OCI-M2 (cell line): ENCODE data around the gene TTLL10.
"Not testable (repeated sequence)": the region's sequence is repeated elsewhere in the genome, so short reads cannot be mapped to it uniquely, and the experiment has no call there.

ENCODE experiments used
- DNase-seq: peaks from one replicate; lab custom pipeline; 2025; ENCODE audit not compliant: unreplicated experiment; lab: John Stamatoyannopoulos, UW

Gene TTLL10

DNA sequence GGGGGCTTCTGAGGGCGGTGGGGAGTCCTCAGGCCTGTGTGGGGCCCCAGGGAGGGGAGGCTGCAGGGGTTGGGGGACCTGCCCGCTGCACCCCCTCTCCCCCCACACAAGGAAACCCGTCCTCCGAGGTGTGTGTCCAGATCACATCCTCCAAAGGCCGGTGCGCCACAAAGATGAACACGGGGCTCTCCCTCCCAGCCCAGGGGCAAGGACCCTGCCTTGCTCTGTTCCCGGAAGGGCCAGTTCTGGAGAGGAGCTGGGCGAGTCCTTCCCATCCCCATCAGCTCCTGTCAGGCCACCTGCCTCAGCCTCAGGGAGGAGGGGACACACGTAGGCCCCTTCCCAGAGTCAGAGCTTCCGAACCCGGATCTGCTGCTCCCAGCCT is 2.5 kb upstream of the TTLL10 start:
- DNase-seq, result no peak

DNA sequence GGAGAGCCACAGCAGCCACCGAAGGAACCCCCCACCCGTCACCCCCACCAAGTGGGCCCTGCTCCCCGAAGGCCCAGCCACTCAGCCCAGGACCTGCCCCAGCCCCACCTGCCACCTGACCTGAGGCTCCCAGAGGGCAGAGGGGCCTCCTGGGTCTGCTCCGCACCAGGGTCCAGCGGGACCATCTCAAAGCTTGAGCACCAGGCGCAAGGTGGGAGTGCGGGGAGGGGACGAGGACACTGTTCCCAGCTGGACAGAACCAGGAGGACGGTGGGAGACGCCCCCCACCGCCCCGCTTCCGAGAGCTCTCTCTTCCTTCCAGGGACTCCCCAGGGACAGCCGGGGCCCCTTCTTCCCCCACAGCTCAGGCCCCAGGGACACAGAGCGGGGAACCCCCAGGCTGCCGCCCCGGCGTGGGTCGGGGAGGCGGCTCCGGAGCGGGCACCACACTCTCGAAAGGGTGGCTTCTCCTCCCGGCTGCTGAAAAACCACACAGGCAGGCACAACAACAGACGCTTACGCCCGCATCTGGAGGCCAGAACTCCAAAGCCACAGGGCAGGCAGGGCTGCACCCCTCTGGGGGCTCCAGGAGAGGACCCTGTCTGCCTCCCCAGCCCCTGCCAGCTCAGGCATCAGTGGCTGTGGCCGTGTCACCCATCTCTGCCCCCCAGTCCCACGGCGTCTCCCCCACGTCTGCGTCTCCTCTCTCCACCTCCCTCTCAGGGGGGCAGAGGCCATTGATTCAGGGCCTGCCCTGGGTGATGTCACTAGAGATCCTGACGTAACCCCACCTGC is 1.9 kb upstream of the TTLL10 start:
- no peak for DNase-seq

DNA sequence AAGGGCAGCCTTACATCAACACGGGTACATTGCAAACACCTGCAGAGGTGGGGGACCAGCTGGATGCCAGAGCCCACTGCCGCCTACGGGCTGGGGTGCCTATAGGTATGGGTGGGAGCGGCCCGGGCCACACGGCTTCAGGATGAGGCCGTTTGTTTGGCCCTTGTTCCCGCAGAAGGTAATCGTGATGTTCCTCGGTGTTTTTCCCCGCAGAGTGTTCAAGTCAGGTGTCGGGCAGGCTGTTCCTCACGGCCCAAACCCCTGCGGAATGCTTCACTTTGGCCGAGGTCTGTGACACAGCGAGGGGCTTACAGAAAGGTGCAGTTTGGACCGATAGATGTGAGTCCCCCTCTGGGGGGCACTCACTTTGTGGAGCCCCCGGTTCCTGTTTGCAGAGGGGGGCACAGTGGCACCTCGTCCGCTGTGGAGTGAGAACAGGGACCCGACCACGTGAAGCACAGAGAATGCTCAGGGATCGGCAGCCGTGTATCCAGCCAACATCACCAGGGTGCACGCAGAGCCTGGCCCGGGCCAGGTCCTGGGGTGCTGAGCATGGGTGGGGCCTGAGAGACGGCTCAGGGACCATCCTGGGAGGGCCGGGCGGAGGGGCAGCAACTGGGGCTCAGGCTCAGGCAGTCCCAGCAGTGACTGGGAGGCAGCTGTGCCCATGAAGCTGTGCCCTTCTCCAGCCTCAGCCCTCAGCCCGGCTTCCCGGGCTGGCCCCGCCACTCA is 453 bp upstream of the TTLL10 start:
- DNase-seq, result no peak

DNA sequence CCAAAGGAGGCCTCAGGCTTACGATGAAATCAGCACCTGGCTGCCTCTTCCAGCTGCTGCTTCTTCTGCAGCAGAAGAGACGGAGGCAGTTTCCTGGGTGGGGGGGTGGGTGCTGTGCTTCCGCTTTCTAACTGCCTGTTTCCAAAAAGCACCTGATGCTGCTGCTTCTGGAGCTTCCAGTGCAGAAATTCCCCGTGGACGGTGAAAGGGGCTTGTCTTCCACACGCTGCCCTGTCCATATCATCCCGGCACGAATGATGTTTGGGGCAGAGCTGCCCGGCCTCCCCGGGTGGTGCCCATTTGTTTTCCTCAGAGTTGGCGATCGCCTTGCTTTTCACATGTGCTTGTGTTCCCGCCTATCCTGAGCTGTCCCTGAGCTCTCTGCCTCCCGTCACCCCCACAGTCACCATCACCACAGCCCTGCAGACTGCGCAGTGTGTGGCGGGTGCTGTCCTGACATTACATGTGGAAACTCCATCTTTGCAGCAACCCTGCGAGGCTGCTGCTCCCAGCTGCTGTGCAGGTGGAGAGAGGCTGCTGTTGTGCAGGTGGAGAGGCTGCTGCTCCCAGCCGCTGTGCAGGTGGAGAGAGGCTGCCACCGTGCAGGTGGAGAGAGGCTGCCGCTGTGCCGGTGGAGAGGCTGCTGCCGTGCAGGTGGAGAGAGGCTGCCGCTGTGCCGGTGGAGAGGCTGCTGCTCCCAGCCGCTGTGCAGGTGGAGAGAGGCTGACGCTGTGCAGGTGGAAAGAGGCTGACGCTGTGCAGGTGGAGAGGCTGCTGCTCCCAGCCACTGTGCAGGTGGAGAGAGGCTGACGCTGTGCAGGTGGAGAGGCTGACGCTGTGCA is 1.8 kb downstream of the TTLL10 start:
- DNase-seq, result no peak

DNA sequence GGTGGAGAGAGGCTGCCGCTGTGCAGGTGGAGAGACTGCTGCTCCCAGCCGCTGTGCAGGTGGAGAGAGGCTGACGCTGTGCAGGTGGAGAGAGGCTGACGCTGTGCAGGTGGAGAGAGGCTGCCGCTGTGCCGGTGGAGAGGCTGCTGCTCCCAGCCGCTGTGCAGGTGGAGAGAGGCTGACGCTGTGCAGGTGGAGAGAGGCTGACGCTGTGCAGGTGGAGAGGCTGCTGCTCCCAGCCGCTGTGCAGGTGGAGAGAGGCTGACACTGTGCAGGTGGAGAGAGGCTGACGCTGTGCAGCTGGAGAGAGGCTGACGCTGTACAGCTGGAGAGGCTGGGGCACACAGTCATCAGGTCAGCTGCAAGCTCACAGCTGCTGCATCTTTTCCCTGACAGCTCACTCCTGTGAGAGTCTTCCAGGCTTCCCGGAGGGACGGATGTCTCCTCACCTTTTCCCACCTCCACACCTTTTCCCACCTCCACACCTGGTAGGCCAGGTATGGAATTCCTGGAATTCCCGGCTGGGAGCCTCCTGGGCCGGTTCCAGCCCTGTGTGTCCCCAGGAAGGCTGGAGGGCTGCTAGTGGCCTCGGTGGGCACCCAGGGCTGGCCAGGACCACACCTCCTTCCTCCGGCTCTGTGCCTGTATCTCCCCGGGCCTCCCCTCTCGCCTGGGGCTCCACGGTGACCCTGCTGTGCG is 2.5 kb downstream of the TTLL10 start:
- DNase-seq, result not testable (repeated sequence)

DNA sequence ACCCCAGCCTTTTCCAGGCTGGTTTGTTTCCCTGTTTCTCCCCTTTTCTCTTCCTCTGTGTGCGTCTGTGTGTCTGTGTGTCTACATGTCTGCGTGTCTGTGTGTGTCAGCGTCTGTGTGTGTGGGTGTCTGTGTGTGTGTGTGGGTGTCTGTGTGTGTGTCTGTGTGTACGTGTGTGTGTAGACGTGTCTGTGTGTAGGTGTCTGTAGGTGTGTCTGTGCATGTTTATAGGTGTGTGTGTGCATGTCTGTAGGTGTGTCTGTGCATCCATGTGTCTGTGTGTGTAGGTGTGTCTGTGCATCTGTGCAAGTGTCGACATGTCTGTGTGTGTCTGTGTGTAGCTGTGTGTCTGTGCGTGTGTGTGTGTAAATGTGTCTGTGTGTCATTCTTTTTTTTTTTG is 3.3 kb downstream of the TTLL10 start:
- DNase-seq, result no peak

DNA sequence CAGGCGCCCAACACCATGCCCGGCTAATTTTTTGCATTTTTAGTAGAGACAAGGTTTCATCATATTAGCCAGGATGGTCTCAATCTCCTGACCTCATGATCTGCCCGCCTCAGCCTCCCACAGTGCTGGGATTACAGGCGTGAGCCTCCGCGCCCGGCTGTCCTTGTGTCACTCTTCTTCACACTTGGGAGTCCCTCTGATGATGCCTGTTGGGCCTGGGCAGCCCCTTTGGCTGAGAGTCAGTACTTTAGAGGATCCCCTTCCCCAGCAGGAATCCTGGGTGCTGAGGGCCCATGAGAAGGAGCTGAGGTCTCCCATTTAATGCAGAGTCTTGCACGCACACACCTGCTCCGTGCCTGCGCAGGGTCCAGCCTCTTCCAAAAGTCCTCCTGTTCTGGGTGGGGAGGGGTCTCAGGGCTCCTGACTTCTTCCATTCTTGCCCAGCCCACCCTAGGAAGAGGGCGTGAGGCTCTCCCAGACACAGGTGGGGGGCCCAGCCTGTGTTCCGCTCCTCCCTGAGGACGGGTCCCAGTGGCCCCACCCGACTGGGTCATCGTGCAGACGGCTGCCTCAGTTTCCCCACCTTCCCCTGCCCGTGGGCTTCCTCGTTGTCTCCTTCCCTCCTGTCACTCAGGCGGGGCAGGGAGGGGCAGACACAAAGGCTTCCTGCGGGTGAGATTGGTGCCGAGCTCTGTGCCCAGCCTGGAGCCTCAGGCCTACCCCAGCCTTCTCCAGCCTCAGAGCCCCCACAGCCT is 3.9 kb downstream of the TTLL10 start:
- DNase-seq, result no peak

DNA sequence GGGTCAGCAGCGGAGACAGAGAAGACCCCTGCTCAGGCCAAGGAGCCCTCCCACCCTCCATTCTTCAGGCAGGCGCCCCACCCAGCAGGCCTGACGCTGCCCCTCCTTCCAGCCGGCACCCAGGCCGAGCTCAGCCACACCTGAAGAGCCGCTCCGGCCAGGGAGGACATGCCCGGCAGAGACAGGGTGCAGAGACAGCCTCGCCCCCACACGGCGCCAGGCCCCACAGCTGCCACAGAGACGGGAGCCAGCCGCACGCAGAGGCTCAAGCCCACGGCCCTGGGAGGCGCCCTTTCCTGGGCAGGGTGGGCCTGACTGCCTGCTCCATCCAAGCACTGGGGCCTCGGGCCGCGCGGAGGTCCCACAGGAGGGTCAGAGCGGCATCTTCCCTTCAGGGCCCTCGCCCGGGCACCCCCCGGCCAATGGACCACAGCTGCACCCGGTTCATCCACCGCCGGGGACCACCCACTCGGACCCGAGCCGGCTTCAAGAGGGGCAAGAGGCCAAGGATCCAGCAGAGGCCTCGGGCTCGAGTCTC is 5.2 kb downstream of the TTLL10 start:
- DNase-seq, result no peak

DNA sequence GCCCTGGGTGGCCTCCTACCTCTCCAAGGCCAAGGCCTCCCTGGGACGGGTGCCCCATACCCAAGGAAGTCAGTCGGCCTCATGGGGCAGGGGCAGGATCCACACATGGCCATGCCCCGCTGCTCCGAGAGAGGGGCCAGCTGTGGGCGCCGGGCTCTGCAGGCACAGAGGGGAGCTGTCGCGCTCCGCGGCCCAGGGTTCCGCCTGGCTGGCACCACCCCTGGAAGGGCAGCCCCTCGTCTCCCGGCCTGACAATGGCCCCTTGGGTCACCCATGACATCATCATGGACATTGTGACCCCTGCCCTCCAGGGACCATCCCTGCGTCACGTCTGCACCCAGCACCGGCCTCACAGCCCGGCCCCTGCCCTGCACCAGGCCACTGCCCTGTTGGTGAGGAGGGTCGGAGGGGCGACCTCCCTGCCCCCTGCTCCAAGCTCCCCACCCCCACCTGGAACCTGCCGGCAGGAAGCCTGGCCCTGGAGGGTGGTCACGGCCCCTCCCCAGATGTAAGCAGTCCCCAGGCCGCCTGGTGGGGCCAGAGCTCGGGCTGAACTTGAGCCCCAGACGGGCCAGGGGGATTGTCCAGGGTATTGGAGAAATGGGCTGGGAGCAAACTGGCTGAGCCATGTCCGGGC is 5.8 kb downstream of the TTLL10 start:
- DNase-seq, result no peak

DNA sequence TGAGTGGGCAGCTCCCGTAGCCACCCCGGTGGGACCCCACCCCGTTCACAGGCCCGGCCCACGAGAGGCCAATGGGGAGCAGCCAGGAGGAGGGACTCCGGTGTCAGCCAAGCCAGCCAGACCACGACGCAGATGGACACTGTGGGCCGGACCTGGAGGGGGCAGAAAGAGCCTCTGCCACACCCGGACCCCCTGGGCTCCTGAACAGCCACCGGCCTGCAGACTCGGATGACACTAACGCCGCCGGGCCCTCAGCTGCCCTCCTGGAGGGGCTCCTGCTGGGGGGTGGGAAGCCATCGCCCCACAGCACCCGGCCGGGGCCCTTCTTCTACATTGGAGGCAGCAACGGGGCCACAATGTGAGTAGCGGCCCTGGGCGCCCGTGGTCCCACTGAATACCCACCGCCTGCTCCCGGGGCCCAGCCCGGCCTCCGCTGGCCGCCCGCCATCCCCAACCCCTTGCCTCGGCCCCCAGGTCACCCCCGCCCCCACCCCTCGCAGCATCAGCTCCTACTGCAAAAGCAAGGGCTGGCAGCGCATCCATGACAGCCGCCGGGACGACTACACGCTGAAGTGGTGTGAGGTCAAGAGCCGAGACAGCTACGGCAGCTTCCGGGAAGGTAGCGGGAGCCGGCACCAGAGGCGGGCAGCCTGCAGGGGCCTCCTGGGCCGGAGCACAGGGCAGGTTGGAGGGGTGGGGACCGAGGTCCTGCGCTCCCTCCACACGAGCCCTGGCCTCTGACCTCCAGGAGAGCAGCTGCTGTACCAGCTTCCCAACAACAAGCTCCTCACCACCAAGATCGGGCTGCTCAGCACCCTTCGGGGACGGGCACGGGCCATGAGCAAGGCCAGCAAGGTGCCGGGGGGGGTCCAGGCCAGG is 6.5 kb downstream of the TTLL10 start:
- no peak for DNase-seq

DNA sequence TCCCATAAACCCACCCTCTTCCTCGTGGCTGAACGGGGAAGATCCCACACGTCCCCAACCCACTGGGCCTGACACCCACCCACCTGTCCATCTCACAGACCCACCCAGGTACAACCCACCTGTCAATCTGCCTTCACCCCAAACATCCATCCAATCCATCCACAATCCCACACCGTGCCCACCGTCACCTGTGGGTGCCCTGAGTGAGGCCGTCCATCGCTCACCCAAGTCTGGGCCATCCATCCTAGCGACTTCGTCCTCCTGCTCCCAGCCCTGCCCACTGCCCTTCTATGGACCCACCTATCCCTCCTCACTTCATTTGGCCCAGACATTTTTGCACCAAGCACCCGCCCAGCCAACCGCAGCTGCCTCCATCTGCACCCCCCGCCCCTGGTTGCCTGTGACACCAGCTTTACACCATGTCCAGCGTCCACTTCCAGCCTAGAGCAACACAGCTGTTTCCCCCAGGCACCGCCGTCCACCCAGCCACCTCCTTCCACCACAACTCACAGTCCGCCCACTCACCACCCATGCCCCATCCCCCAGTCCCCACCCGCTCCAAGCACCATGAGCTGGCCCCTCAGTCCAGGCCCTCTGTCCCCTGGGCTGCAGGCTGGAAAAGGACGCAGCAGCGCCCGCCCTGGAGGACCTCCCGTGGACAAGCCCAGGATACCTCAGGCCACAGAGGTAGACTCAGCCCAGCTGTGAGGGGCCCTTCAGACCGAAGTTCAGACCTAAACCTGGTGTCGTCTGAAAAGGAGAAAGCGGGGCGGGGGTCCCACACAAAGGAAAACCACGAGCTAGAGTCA is 7.7 kb downstream of the TTLL10 start:
- no peak for DNase-seq

DNA sequence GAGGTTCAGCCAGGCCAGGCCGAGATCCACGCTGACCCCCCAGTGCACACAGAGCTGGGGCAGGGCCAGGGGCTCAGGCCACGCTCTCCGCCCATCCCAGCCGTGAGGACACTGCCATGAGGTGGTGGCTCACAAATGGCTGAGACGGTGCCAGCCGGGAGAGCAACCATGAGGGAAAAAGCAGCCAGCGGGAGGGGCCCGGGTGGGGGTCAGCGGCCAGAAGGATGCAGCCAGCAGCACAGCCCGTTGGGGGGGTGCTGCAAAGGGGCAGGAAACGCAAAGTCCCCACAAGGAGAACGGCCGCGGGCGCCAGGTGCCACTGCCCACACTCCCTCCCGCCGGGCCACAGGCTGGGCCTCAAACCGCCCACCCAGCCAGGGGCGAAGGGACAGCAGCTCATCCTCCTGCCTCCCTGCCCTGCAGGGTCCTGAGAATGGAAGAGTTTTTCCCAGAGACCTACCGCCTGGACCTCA is 8.3 kb downstream of the TTLL10 start:
- no peak for DNase-seq

DNA sequence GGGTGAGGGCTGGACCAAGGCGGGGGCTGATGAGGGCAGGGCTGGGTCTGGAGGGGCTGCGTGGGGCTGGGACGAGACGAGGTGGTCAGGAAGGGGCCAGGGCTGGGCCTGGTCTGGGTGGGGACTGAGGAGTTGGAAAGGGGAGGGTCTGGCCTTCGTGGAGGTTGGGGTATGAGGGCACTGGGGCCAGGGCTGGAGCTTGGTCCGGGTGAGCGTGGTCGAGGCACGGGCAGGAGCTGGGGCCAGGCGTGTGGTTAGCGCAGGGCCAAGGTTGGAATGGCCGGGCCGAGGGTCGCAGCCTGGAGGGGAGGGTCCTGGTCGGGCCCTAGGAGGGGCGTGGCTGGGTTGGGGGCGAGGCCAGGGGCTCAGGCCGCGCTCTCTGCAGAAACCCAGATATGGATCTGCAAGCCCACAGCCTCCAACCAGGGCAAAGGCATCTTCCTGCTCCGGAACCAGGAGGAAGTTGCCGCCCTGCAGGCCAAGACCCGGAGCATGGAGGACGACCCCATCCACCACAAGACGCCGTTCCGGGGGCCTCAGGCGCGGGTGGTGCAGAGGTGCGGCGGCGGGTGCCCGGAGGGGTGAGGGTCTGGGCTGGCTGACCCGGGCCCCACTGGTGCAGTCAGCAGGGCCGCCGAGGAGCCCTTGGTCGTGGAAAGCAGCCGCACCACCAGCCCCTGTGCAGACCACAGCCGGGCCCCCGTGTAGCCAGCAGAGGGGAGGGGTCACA is 9.0 kb downstream of the TTLL10 start:
- DNase-seq, result no peak

DNA sequence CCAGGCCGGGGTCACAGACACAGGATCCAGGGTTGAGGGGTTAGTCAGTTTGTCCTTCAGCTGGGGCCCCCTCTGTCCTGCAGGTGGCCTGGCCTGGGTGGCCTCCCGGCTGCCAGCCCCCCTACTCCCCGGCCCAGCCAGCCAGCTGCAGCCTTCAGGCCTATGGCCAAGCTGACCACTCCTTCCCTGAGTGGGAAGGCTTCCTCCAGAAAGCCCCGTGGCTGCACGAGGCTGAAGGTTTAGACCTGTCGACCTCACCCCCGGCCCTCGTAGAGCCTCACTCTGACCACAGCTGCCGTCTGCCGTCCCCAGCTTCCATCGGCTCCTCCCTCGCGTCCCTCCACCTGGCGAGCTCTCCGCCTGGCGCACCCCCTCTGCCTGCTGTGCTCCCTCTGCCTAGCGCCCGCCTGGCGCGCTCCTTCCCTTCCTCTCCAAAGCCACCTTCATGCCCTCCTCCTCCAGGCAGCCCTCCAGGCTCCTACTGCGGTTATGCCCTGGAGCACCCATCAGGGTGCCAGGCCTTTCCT is 9.6 kb downstream of the TTLL10 start:
- no peak for DNase-seq

DNA sequence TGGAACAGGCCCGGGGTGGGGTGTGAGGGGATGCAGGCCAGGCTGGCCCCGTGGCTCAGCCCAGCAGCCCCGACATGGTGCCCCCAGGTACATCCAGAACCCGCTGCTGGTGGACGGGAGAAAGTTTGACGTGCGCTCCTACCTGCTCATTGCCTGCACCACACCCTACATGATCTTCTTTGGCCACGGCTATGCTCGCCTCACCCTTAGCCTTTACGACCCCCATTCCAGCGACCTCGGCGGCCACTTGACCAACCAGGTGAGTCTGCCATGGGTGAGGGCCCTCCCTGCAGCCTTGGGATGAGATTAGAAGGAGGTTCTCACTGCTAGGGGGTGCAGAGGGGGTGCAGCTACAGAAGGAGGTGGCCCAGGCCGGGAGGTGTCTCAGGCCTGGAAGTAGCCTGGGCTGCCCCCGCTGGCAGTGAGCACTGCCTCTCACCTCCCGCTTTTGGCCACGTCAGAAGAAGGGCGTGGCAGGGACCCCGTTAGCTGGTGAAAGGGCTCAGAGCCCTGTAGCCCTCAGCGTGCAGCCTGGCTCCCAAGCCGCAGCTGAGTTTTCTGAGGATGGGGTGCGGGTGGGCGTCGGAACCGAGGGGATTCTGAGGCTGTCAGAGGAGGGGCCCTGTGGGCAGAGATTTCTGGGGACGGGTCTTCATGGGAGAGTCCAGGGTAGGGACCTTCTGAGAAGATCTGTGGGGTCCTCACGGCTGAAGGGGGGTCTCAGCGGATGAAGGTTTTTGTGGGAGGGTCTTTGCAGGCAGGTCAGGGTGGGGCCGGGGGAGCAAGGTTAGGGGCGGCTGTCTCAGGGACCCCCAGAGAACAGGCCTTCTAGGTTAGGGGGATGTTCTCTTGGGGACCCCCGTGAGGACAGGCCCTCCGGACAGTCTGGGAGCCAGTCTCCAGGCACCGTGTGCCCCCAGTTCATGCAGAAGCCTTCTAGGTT is 10.4 kb downstream of the TTLL10 start:
- DNase-seq, result no peak
